Measurements from ENCODE around the gene MSANTD3.

DNA sequence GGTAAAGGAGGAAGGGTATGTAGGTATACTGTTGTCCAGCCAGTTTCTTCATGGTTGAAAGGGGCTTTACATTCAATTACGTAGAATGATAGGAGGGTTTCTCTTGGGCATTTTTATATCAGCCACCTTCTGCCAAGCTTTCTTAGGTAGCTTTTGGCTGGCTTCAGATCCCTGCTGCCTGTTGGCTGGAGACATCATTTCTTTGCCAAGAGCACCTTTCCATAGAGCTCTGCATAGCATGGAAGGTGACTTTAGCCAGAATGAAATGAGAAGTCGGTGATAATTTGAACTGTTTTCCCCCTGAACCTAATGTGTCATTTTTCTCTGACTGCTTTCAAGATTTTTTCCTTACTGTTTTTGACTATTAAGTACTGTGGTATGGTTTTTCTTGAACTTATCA lies 72.9 kb downstream of the MSANTD3 start:
- TF ChIP-seq CTCF (IDR thresholded peaks at IDR 0.05) (no peak), POLR2A (IDR thresholded peaks at IDR 0.05) (no peak)
